Measurements from ENCODE around the gene TTPAL.
A peak's percentile ranks its signal among the peaks of the same experiment; 100 is the strongest.

Gene TTPAL

GRCh38 chr20:44475694-44476560 lies at the start of gene TTPAL:
TSS of gene TTPAL (plus strand) at chr20:44475874. CDS start at chr20:44480000, 4,126 bp downstream.
- DNase-seq: peak; percentile 49 to 62

GRCh38 chr20:44425923-44426322 lies 49.8 kb upstream of the TTPAL start:
- no peak for DNase-seq

- DNase-seq: no peak
These were observed 48.5 kb upstream of the TTPAL start for GRCh38 chr20:44426879-44427790.

GRCh38 chr20:44427804-44428173 lies 47.9 kb upstream of the TTPAL start:
- DNase-seq: no peak

GRCh38 chr20:44428174-44429016 lies 47.3 kb upstream of the TTPAL start:
- no peak for DNase-seq

- no peak for DNase-seq
These were observed 46.7 kb upstream of the TTPAL start for GRCh38 chr20:44429017-44429339.

- DNase-seq: no peak
These were observed 46.0 kb upstream of the TTPAL start for GRCh38 chr20:44429419-44430269.

- no peak for DNase-seq
These were observed 45.2 kb upstream of the TTPAL start for GRCh38 chr20:44430270-44431065.

GRCh38 chr20:44431118-44431501 lies 44.6 kb upstream of the TTPAL start:
- DNase-seq: no peak

- no peak for DNase-seq
These were observed 44.0 kb upstream of the TTPAL start for GRCh38 chr20:44431502-44432234.

- no peak for DNase-seq
These were observed 42.8 kb upstream of the TTPAL start for GRCh38 chr20:44432618-44433577.

- DNase-seq: no peak
These were observed 41.7 kb upstream of the TTPAL start for GRCh38 chr20:44433751-44434538.

- no peak for DNase-seq
These were observed 39.9 kb upstream of the TTPAL start for GRCh38 chr20:44435630-44436335.

GRCh38 chr20:44436393-44436792 lies 39.3 kb upstream of the TTPAL start:
- DNase-seq: no peak

GRCh38 chr20:44437497-44437896 lies 38.2 kb upstream of the TTPAL start:
- no peak for DNase-seq

GRCh38 chr20:44438782-44439181 lies 36.9 kb upstream of the TTPAL start:
- DNase-seq: no peak

- no peak for DNase-seq
These were observed 36.4 kb upstream of the TTPAL start for GRCh38 chr20:44439318-44439717.

All from Kasumi-1 (cell line).